HG03378 (cell line): ENCODE data around the gene AQP12A.

Source experiments
- ATAC-seq: cut with Tn5 transposase; IDR thresholded peaks from one replicate; pipeline ENCODE4 v1.9.1; 2021; ENCODE audit warnings: mild to moderate bottlenecking, moderate library complexity; ENCODE audit not compliant: unreplicated experiment

The AQP12A gene

GRCh38 chr2:240719676-240720545 lies 28.2 kb downstream of the AQP12A start:
- no peak for ATAC-seq

- no peak for ATAC-seq
These were observed 29.3 kb downstream of the AQP12A start for GRCh38 chr2:240720686-240721595.

- ATAC-seq = no peak
These were observed 30.0 kb downstream of the AQP12A start for GRCh38 chr2:240721596-240722180.

- ATAC-seq = no peak
These were observed 30.7 kb downstream of the AQP12A start for GRCh38 chr2:240722376-240722775.

- no peak for ATAC-seq
These were observed 31.4 kb downstream of the AQP12A start for GRCh38 chr2:240722796-240723735.

GRCh38 chr2:240723851-240724250 lies 32.2 kb downstream of the AQP12A start:
- ATAC-seq = no peak

- ATAC-seq = no peak
These were observed 32.8 kb downstream of the AQP12A start for GRCh38 chr2:240724431-240724830.

- ATAC-seq = no peak
These were observed 33.6 kb downstream of the AQP12A start for GRCh38 chr2:240725266-240725665.

GRCh38 chr2:240725671-240726070 lies 34.0 kb downstream of the AQP12A start:
- no peak for ATAC-seq

- no peak for ATAC-seq
These were observed 35.2 kb downstream of the AQP12A start for GRCh38 chr2:240726876-240727275.

- no peak for ATAC-seq
These were observed 35.8 kb downstream of the AQP12A start for GRCh38 chr2:240727439-240727838.

- no peak for ATAC-seq
These were observed 36.2 kb downstream of the AQP12A start for GRCh38 chr2:240727913-240728312.

GRCh38 chr2:240728361-240728760 lies 36.7 kb downstream of the AQP12A start:
- ATAC-seq = no peak

- ATAC-seq = no peak
These were observed 37.2 kb downstream of the AQP12A start for GRCh38 chr2:240728827-240729226.

- no peak for ATAC-seq
These were observed 39.0 kb downstream of the AQP12A start for GRCh38 chr2:240730501-240731177.

- no peak for ATAC-seq
These were observed 39.5 kb downstream of the AQP12A start for GRCh38 chr2:240731178-240731545.

GRCh38 chr2:240732184-240732583 lies 40.5 kb downstream of the AQP12A start:
- no peak for ATAC-seq

GRCh38 chr2:240732911-240733622 lies 41.4 kb downstream of the AQP12A start:
- no peak for ATAC-seq
